ENCODE results near the gene HOXB8.

HOXB8 gene

GRCh38 chr17:48596735-48597527, 18.2 kb downstream of the HOXB8 start:
- TF ChIP-seq CTCF (IDR thresholded peaks at IDR 0.05) = no peak
- H3K27me3 ChIP-seq = peaks cover 0 to 97% of the 10 kb centered on the region in 2 donors
- DNase-seq = no peak
- H3K9me3 ChIP-seq = no peaks in the 10 kb centered on the region
- intact Hi-C loops (cut with DNase I; ENCODE audit: low total_unique reads) = no loop called here
- H3K4me1 ChIP-seq = peaks cover 0 to 40% (median 25%) of the 10 kb centered on the region in 4 donors
- no peak overlapping the region for H3K27ac ChIP-seq
- H3K36me3 ChIP-seq = no peaks in the 10 kb centered on the region
- peak overlapping the region; percentile 39 to 50 for H3K4me3 ChIP-seq

GRCh38 chr17:48596000-48596734, 18.9 kb downstream of the HOXB8 start:
- TF ChIP-seq CTCF (IDR thresholded peaks at IDR 0.05) = no peak
- H3K4me1 ChIP-seq = peaks cover 0 to 40% (median 25%) of the 10 kb centered on the region in 4 donors
- no peak for DNase-seq
- peaks cover 0 to 97% of the 10 kb centered on the region in 2 donors for H3K27me3 ChIP-seq
- intact Hi-C loops (cut with DNase I; ENCODE audit: low total_unique reads) = no loop called here
- no peak overlapping the region for H3K27ac ChIP-seq
- H3K4me3 ChIP-seq = peak overlapping the region in 1 of 2 donors; percentile 50
- no peaks in the 10 kb centered on the region for H3K36me3 ChIP-seq
- no peaks in the 10 kb centered on the region for H3K9me3 ChIP-seq

GRCh38 chr17:48595278-48595999, 19.7 kb downstream of the HOXB8 start:
- Histone ChIP-seq H3K27me3 (peaks cover 0 to 97% of the 10 kb centered on the region in 2 donors), H3K4me1 (peaks cover 0 to 40% (median 25%) of the 10 kb centered on the region in 4 donors), H3K27ac (no peak overlapping the region), H3K4me3 (no peak overlapping the region), H3K36me3 (no peaks in the 10 kb centered on the region), H3K9me3 (no peaks in the 10 kb centered on the region)
- TF ChIP-seq CTCF (IDR thresholded peaks at IDR 0.05) = no peak
- intact Hi-C loops (cut with DNase I; ENCODE audit: low total_unique reads) = no loop called here
- no peak for DNase-seq

GRCh38 chr17:48594538-48595277, 20.4 kb downstream of the HOXB8 start:
- peaks cover 0 to 97% of the 10 kb centered on the region in 2 donors for H3K27me3 ChIP-seq
- no peak for DNase-seq
- H3K9me3 ChIP-seq = no peaks in the 10 kb centered on the region
- no peaks in the 10 kb centered on the region for H3K36me3 ChIP-seq
- intact Hi-C loops (cut with DNase I; ENCODE audit: low total_unique reads) = no loop called here
- TF ChIP-seq CTCF (IDR thresholded peaks at IDR 0.05) = no peak
- no peak overlapping the region for H3K4me3 ChIP-seq
- no peak overlapping the region for H3K27ac ChIP-seq
- peaks cover 0 to 40% (median 25%) of the 10 kb centered on the region in 4 donors for H3K4me1 ChIP-seq

All from tibial artery (tissue), 4 donors.